ENCODE data around the gene ADCY9.

The ADCY9 gene

GRCh38 chr16:4032768-4033167 is 83.5 kb downstream of the ADCY9 start:
- no peak for DNase-seq (ENCODE audit: low spot score)
- in situ Hi-C loops (cut with MboI; ENCODE audit: low sequenced_read_pairs, unreplicated experiment), result no loop called here
- no peak for TF ChIP-seq CTCF (IDR thresholded peaks at IDR 0.05; ENCODE audit: borderline replicate concordance, control extremely low read depth, extremely low read depth, insufficient read depth, missing control alignments)

- no peak for TF ChIP-seq CTCF (IDR thresholded peaks at IDR 0.05; ENCODE audit: borderline replicate concordance, control extremely low read depth, extremely low read depth, insufficient read depth, missing control alignments)
- in situ Hi-C loops (cut with MboI; ENCODE audit: low sequenced_read_pairs, unreplicated experiment), result no loop called here
Observed at GRCh38 chr16:4028144-4028543, 88.1 kb downstream of the ADCY9 start.

GRCh38 chr16:4026854-4027253 is 89.4 kb downstream of the ADCY9 start:
- in situ Hi-C loops (cut with MboI; ENCODE audit: low sequenced_read_pairs, unreplicated experiment), result no loop called here
- TF ChIP-seq CTCF (IDR thresholded peaks at IDR 0.05; ENCODE audit: borderline replicate concordance, control extremely low read depth, extremely low read depth, insufficient read depth, missing control alignments), result no peak
- DNase-seq (ENCODE audit: low spot score), result no peak

More at GRCh38 chr16:4028144-4028543, 88.1 kb downstream of the ADCY9 start:
- no peak for DNase-seq (ENCODE audit: low spot score)

- in situ Hi-C loops (cut with MboI; ENCODE audit: low sequenced_read_pairs, unreplicated experiment), result no loop called here
- TF ChIP-seq CTCF (IDR thresholded peaks at IDR 0.05; ENCODE audit: borderline replicate concordance, control extremely low read depth, extremely low read depth, insufficient read depth, missing control alignments), result no peak
- no peak for DNase-seq (ENCODE audit: low spot score)
Observed at GRCh38 chr16:4025428-4025827, 90.8 kb downstream of the ADCY9 start.

- in situ Hi-C loops (cut with MboI; ENCODE audit: low sequenced_read_pairs, unreplicated experiment), result no loop called here
- TF ChIP-seq CTCF (IDR thresholded peaks at IDR 0.05; ENCODE audit: borderline replicate concordance, control extremely low read depth, extremely low read depth, insufficient read depth, missing control alignments), result no peak
- no peak for DNase-seq (ENCODE audit: low spot score)
Observed at GRCh38 chr16:4021916-4022315, 94.3 kb downstream of the ADCY9 start.

- no peak for TF ChIP-seq CTCF (IDR thresholded peaks at IDR 0.05; ENCODE audit: borderline replicate concordance, control extremely low read depth, extremely low read depth, insufficient read depth, missing control alignments)
- DNase-seq (ENCODE audit: low spot score), result no peak
Observed at GRCh38 chr16:4021070-4021779, 95.0 kb downstream of the ADCY9 start.

More at GRCh38 chr16:4021070-4021779, 95.0 kb downstream of the ADCY9 start:
- in situ Hi-C loops (cut with MboI; ENCODE audit: low sequenced_read_pairs, unreplicated experiment), result no loop called here
